ENCODE measurements around the gene KRTAP5-9.
"Not testable (repeated sequence)": the region's sequence is repeated elsewhere in the genome, so short reads cannot be mapped to it uniquely, and the experiment has no call there.

The KRTAP5-9 gene

DNA sequence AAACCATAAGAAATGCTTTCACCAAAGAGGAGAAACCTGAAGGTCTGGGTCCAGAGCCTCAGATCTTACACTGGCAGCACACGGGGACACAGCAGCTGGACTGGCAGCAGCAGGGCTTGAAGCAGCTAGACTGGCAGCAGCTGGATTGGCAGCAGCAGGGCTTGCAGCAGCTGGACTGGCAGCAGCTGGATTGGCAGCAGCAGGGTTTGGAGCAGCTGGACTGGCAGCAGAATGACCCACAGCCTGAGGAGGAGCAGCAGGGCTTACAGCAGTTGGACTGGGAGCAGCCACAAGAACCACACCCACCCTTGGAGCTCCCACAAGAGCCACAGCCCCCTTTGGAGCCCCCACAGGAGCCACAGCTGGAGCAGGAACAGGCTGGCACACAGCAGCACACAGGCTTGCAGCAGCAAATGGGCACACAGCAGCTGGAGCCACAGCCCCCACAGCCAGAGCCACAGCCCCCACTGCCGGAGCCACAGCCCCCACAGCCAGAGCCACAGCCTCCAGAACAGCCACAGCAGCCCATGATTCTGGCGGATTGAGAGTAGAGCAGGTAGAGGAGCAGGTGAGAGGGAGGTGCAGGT, 34.2 kb downstream of the KRTAP5-9 start, which contains the start of gene KRTAP5-11:
Gene KRTAP5-11 (minus strand): TSS at position 567 of the 587 bp plus-strand sequence. CDS start 38 bp downstream, at position 529.
- Mint-ChIP-seq H3K4me1 (peaks cover 5% of the 10 kb centered on the region), H3K36me3 (no peaks in the 10 kb centered on the region), H3K27ac (no peak within 1 kb of the TSS), H3K4me3 (no peak within 1 kb of the TSS), H3K27me3 (peaks cover 53% of the 10 kb centered on the region), H3K9me3 (no peaks in the 10 kb centered on the region)
- no peak for ATAC-seq

DNA sequence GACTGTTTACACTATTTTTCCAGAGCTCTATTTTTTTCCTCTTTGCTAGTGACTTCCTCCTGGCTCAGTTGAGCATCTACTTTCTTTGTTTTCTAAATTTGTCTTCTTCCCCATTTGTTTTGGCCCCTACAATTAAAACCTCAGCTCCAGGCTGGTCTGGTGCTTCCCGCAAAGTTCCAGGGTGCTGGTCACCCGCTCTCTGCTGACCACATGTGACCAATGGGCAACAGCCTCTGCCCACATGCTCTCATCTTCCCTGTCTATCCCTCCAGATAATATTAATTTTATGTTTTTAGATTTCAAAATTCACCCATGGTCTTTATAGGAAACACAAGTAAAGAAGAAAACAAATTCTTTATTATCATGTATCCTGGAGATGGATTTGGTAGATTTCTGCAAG, 34.7 kb downstream of the KRTAP5-9 start:
- not testable (repeated sequence) for ATAC-seq, H3K4me1 Mint-ChIP-seq, H3K4me3 Mint-ChIP-seq, H3K27ac Mint-ChIP-seq, H3K36me3 Mint-ChIP-seq, H3K9me3 Mint-ChIP-seq
- H3K27me3 Mint-ChIP-seq, result peaks cover 53% of the 10 kb centered on the region

- peaks cover 44% of the 10 kb centered on the region for H3K27me3 Mint-ChIP-seq
Observed at GRCh38 chr11:71585673-71586072, 37.5 kb downstream of the KRTAP5-9 start.

GRCh38 chr11:71588314-71588713, 40.1 kb downstream of the KRTAP5-9 start:
- H3K36me3 Mint-ChIP-seq, ATAC-seq, H3K27ac Mint-ChIP-seq, H3K9me3 Mint-ChIP-seq, H3K4me1 Mint-ChIP-seq, H3K4me3 Mint-ChIP-seq: not testable (repeated sequence)
- peaks cover 18% of the 10 kb centered on the region for H3K27me3 Mint-ChIP-seq

More at GRCh38 chr11:71585673-71586072, 37.5 kb downstream of the KRTAP5-9 start:
- not testable (repeated sequence) for H3K27ac Mint-ChIP-seq, H3K36me3 Mint-ChIP-seq, H3K4me3 Mint-ChIP-seq, H3K9me3 Mint-ChIP-seq, ATAC-seq
- peaks cover 11% of the 10 kb centered on the region for H3K4me1 Mint-ChIP-seq

DNA sequence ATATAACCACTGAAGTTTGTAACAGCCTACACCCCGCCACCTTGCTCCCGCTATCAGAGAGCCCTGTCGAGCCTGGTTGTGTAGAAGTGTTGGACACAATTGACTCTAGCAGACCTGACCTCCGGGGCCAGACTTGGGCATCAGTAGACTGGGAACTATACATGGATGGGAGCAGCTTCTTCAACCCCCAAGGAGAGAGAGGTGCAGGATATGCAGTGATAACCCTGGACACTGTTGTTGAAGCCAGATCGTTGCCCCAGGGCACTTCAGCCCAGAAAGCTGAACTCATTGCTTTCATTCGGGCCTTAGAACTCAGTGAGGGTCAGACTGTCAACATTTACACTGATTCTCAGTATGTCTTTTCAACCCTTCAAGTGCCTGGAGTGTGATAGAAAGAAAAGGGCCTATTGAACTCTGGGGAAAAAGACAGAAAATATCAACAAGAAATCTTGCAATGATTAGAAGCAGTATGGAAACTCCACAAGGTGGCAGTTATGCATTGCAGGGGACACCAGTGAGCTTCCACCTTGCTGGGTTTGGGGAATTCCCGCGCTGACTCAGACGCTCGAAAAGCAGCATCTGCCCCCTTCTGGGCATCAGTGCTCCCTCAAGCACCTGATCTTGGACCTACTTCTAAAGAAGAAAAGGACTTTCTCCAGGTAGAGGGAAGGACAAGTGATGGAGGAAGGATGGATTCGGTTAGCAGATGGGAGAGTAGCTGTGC, 40.8 kb downstream of the KRTAP5-9 start:
- H3K4me1 Mint-ChIP-seq, H3K36me3 Mint-ChIP-seq, ATAC-seq, H3K9me3 Mint-ChIP-seq, H3K27ac Mint-ChIP-seq, H3K4me3 Mint-ChIP-seq: not testable (repeated sequence)
- peaks cover 16% of the 10 kb centered on the region for H3K27me3 Mint-ChIP-seq

GRCh38 chr11:71589546-71589920, 41.3 kb downstream of the KRTAP5-9 start:
- H3K36me3 Mint-ChIP-seq, H3K4me3 Mint-ChIP-seq, H3K4me1 Mint-ChIP-seq, H3K27ac Mint-ChIP-seq, ATAC-seq, H3K9me3 Mint-ChIP-seq: not testable (repeated sequence)
- peaks cover 10% of the 10 kb centered on the region for H3K27me3 Mint-ChIP-seq

Measured in stimulated activated memory B cell treated with anti-CD40 and anti-IgM and Interleukin-4, amounts not matched to agents 10 μg/mL and 1 μg/mL and 100 μg/mL, for 72 hours (primary cell).